GM12878 (cell line): ENCODE results near the gene ALX1. TPM values are rescaled to one million over a fixed set of nuclear protein-coding genes. Genes with fewer than 3 reads are reported as not detected.

Experiments
- ATAC-seq: fragments of 200-7000 bp; cut with Tn5 transposase; 3 replicates; pipeline ENCODE4 v1.9.1; 2020; ENCODE audit warnings: mild to moderate bottlenecking, moderate library complexity
- BruUV-seq: library from RNA; stranded (reverse); fragments of 400-500 nt; replicated peaks from 2 replicates; lab custom pipeline; 2021; lab: Mats Ljungman, UMichigan
- CTCF ChIA-PET: fragments of 300-600 bp; sonication (Branson Sonifier 250); formaldehyde crosslinking; extraction: SDS; loops from one replicate; lab custom pipeline; 2021; ENCODE audit warnings: inconsistent platforms; lab: Yijun Ruan, JAX
- POLR2A ChIA-PET: fragments of 350-600 bp; formaldehyde crosslinking; extraction: SDS; loops from one replicate; lab custom pipeline; 2021; ENCODE audit warnings: inconsistent platforms; lab: Charles Lee
- RAD21 ChIA-PET: fragments of 300-600 bp; sonication (Branson Sonifier 250); formaldehyde crosslinking; loops from one replicate; lab custom pipeline; 2023; ENCODE audit warnings: antibody characterized with exemption; ENCODE audit not compliant: unreplicated experiment; lab: Charles Lee
- SMC1A ChIA-PET: fragments of 300-600 bp; sonication (Branson Sonifier 250); formaldehyde crosslinking; loops from one replicate; lab custom pipeline; 2023; ENCODE audit not compliant: unreplicated experiment, uncharacterized antibody; lab: Charles Lee
- DNase-seq: peaks from one replicate; pipeline ENCODE4 v3.0.0-alpha.2; 2011; ENCODE audit warnings: low read depth, low spot score
- FAIRE-seq: peaks from 3 replicates; lab custom pipeline; 2011; peaks lifted over from hg19 to GRCh38; lab: Jason Lieb, UNC
- H2AFZ ChIP-seq: 2 replicates; pipeline ENCODE4 v1.6.0; 2011; ENCODE audit warnings: low read depth, low read length, control low read depth; ENCODE audit not compliant: control insufficient read depth
- H3K27ac ChIP-seq: 2 replicates; pipeline ENCODE4 v1.5.1; 2011; ENCODE audit warnings: control low read depth; ENCODE audit not compliant: control insufficient read depth, insufficient read depth
- H3K27me3 ChIP-seq, 2 experiments: replicated peaks in 1 of 2; 2 replicates each; pipeline versions ENCODE4 v1.6.0 to v1.6.1; 2011; ENCODE audit warnings: low read length in 1 of 2; ENCODE audit not compliant: control insufficient read depth in 2 of 2, insufficient read depth in 2 of 2
- H3K36me3 ChIP-seq, 2 experiments: 2 replicates each; pipeline ENCODE4 v1.5.1; 2011; ENCODE audit warnings: low read length in 1 of 2; ENCODE audit not compliant: control insufficient read depth in 2 of 2, insufficient read depth in 2 of 2
- H3K4me1 ChIP-seq: 2 replicates; pipeline ENCODE4 v1.6.1; 2011; ENCODE audit warnings: mild to moderate bottlenecking, low read length, moderate library complexity, mixed read lengths; ENCODE audit not compliant: control insufficient read depth, insufficient read depth
- H3K4me2 ChIP-seq: 2 replicates; pipeline ENCODE4 v1.6.0; 2011; ENCODE audit warnings: control low read depth; ENCODE audit not compliant: control insufficient read depth, insufficient read depth
- H3K4me3 ChIP-seq: fragments of 200-600 bp; sonication (generic); 2 replicates; pipeline ENCODE4 v1.5.1; 2016
- H3K79me2 ChIP-seq: 2 replicates; pipeline ENCODE4 v1.6.0; 2011; ENCODE audit warnings: low read length; ENCODE audit not compliant: control insufficient read depth, insufficient read depth
- H3K9ac ChIP-seq: 2 replicates; pipeline ENCODE4 v1.8.0; 2011; ENCODE audit warnings: low read length, control low read depth, mixed read lengths; ENCODE audit not compliant: control insufficient read depth, insufficient read depth
- H3K9me3 ChIP-seq: replicated peaks from 3 replicates; pipeline ENCODE4 v1.5.1; 2011; ENCODE audit warnings: mild to moderate bottlenecking, low read length; ENCODE audit not compliant: control insufficient read depth, insufficient read depth
- H4K20me1 ChIP-seq: 2 replicates; pipeline ENCODE4 v1.6.0; 2011; ENCODE audit not compliant: control insufficient read depth, insufficient read depth
- ATF7 ChIP-seq: fragments of 450-650 bp; IDR thresholded peaks from 2 replicates; pipeline ENCODE4 v1.6.1; 2016; ENCODE audit warnings: low read depth, mild to moderate bottlenecking
- CBX3 ChIP-seq: fragments of 200-600 bp; sonication (generic); IDR thresholded peaks from 2 replicates; pipeline ENCODE4 v1.6.1; 2016; ENCODE audit warnings: low read depth, borderline replicate concordance
- EP300 ChIP-seq, 2 experiments: fragments of 150-350 bp in 1 of 2; IDR thresholded peaks; 2 replicates each; pipeline ENCODE4 v1.6.1; 2011 to 2012; ENCODE audit warnings: low read depth in 2 of 2, low read length in 2 of 2, borderline replicate concordance in 1 of 2, improper control_type of control experiment in 1 of 2, inconsistent platforms in 1 of 2; ENCODE audit not compliant: control insufficient read depth in 1 of 2
- ZNF217 ChIP-seq: fragments of 450-650 bp; IDR thresholded peaks from 2 replicates; pipeline ENCODE4 v1.6.1; 2017; ENCODE audit warnings: antibody characterized with exemption, mild to moderate bottlenecking
- ZNF24 ChIP-seq: fragments of 450-650 bp; IDR thresholded peaks from 2 replicates; pipeline ENCODE4 v1.6.1; 2017; ENCODE audit warnings: antibody characterized with exemption, mild to moderate bottlenecking
- ZZZ3 ChIP-seq: IDR thresholded peaks from 2 replicates; pipeline ENCODE4 v1.6.1; 2011; ENCODE audit warnings: low read depth; ENCODE audit not compliant: control insufficient read depth, insufficient read length
- WGBS: methylation state at CpG from one replicate; pipeline ENCODE4 v1.1.6; 2016; ENCODE audit warnings: low lambda C conversion rate; ENCODE audit not compliant: insufficient replicate concordance, insufficient coverage; ENCODE audit errors: missing lambda C conversion rate; 5-methylcytosine and 5-hydroxymethylcytosine counted together
- in situ Hi-C: fragments of 300-500 bp; cut with MboI; formaldehyde crosslinking; loops from 9 replicates; pipeline ENCODE4 v1.14.3; 2018; ENCODE audit warnings: mixed read lengths
- intact Hi-C: fragments of 100-400 bp; cut with micrococcal nuclease; formaldehyde crosslinking; loops from one replicate; pipeline ENCODE4 v1.14.2; 2022; ENCODE audit not compliant: unreplicated experiment
- polyA plus RNA-seq, 11 experiments: library from polyadenylated mRNA; depleted of rRNA in 4 of 11; unstranded in 6 of 11; stranded (reverse) in 5 of 11; fragments of >200 nt; fragmentation: Nextera tagmentation in 4 of 11; fragmentation: Illumina TruSeq in 1 of 11; extraction: Ambion mirVana in 4 of 11; extraction: Trizol in 1 of 11; gene quantifications; 1 replicate in 1 of 11; 2 replicates in 10 of 11; pipeline versions ENCODE4 v1.2.1 to v1.2.3, GENCODE V29; 2011 to 2016; ENCODE audit warnings: inconsistent platforms in 2 of 11, missing spikeins in 2 of 11, low read depth in 1 of 11
- total RNA-seq, 4 experiments: library from RNA; depleted of rRNA in 3 of 4; stranded (reverse); fragments of >200 nt in 3 of 4; fragmentation: Illumina TruSeq in 1 of 4; extraction: Trizol in 1 of 4; gene quantifications; 2 replicates each; pipeline versions ENCODE4 v1.2.1 to v1.2.3, GENCODE V29; 2013 to 2021
- TF ChIP-seq, protein P1 (sequence below): fragments of 450-650 bp; conservative IDR thresholded peaks from 2 replicates; pipeline ENCODE4 v1.6.1; 2017; ENCODE audit warnings: mild to moderate bottlenecking, moderate library complexity
- TF ChIP-seq, protein P2 (sequence below): fragments of 450-650 bp; IDR thresholded peaks from 2 replicates; pipeline ENCODE4 v1.6.1; 2017; ENCODE audit warnings: antibody characterized with exemption, mild to moderate bottlenecking, moderate library complexity
- TF ChIP-seq, protein P3 (sequence below): fragments of 450-650 bp; IDR thresholded peaks from 2 replicates; pipeline ENCODE4 v1.6.1; 2016; ENCODE audit warnings: mild to moderate bottlenecking

The ALX1 gene
- total and polyA plus RNA-seq, 10 of the 15 experiments (the other 5 are each of a cell fraction or from before 2014, with no cell fraction given): 0.06 TPM; not detected in 9

DNA sequence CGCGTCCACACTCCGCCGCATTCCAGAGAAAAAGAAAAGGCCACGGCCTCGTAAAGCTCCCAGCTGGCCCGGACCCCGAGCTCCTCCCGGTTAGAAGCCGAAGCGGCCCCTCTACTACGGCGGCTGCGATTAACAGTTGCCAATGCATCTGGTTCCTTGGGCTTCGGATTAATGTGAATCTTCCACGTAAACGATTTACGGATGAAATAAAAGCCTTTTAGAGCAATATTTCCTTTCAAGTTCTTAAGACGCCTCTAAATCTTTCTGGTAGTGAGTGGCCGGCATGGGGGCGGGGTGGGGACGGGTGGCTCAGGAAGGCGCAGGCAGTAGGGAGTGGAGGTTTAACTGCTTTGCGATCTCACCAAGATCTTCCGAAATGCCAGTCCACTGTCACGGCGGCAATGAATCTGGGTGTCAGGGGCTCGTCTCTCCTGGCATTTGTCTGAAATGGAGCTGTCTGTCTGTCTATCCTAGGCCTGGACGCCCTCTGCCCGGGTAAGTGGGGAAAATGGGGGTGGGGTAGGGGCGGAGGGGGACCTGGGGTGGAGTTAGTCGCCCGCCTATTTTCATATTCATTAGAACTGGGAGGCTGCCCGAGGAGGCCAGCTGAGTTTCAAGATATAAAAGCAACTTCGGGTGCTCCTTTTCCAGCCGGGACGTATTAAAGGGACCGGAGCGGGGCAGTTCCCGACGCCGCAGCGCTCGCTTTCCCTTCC lies 413 bp upstream of the ALX1 start:
- RAD21 ChIA-PET: no interaction called here
- no peak for TF ChIP-seq ATF7
- TF ChIP-seq, protein P1, sequence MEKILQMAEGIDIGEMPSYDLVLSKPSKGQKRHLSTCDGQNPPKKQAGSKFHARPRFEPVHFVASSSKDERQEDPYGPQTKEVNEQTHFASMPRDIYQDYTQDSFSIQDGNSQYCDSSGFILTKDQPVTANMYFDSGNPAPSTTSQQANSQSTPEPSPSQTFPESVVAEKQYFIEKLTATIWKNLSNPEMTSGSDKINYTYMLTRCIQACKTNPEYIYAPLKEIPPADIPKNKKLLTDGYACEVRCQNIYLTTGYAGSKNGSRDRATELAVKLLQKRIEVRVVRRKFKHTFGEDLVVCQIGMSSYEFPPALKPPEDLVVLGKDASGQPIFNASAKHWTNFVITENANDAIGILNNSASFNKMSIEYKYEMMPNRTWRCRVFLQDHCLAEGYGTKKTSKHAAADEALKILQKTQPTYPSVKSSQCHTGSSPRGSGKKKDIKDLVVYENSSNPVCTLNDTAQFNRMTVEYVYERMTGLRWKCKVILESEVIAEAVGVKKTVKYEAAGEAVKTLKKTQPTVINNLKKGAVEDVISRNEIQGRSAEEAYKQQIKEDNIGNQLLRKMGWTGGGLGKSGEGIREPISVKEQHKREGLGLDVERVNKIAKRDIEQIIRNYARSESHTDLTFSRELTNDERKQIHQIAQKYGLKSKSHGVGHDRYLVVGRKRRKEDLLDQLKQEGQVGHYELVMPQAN: no peak
- TF ChIP-seq ZNF217: no peak
- Histone ChIP-seq H3K4me1 (no peaks in the 10 kb centered on the region), H3K79me2 (no peaks in the 10 kb centered on the region), H3K36me3 (no peaks in the 10 kb centered on the region), H3K27me3 (peaks cover 0 to 5% of the 10 kb centered on the region in 2 experiments; a peak in 3 of 4 replicates), H3K27ac (no peak overlapping the region), H3K9me3 (no peaks in the 10 kb centered on the region), H4K20me1 (no peaks in the 10 kb centered on the region), H3K9ac (no peak overlapping the region), H2AFZ (no peak overlapping the region), H3K4me3 (no peak overlapping the region), H3K4me2 (no peak overlapping the region)
- intact Hi-C loops (no loop called here), in situ Hi-C loops (no loop called here)
- POLR2A ChIA-PET: no interaction called here
- FAIRE-seq (no peak), ATAC-seq (no peak), DNase-seq (no peak)
- no TSS peak for BruUV-seq
- SMC1A ChIA-PET: no interaction called here
- CTCF ChIA-PET: no interaction called here
- 40% methylated on average over 41 of the region's 44 CpGs for WGBS

DNA sequence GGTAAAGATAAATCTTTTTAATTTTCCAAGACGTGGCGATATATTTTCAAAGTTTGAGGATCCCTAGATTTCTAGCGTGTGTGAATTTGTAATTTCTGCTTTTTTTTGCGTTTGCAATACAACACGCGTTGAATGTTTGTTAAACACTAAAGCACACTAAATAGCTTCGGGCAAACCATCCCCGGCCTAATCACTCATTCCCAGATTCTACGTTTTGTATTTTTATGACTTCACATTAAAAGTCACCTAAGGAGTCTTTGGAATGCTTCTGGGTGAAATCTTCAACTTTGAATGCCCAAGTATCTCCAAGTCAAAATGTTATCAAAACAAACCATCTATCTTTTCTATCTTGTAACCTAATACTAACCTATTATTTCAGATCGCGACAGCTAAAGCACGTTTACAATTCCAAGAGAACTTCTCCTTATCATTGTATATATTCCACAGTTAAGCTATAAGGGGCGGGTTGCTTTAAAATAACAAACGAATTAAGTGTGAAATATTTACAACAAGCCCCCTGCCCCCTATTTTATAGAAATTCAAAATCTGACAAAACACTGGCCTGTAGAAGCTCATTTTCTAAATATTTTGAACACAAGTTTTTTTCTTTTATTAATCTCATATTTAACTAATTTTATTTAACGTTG lies 1.1 kb downstream of the ALX1 start:
- TF ChIP-seq, protein P2, sequence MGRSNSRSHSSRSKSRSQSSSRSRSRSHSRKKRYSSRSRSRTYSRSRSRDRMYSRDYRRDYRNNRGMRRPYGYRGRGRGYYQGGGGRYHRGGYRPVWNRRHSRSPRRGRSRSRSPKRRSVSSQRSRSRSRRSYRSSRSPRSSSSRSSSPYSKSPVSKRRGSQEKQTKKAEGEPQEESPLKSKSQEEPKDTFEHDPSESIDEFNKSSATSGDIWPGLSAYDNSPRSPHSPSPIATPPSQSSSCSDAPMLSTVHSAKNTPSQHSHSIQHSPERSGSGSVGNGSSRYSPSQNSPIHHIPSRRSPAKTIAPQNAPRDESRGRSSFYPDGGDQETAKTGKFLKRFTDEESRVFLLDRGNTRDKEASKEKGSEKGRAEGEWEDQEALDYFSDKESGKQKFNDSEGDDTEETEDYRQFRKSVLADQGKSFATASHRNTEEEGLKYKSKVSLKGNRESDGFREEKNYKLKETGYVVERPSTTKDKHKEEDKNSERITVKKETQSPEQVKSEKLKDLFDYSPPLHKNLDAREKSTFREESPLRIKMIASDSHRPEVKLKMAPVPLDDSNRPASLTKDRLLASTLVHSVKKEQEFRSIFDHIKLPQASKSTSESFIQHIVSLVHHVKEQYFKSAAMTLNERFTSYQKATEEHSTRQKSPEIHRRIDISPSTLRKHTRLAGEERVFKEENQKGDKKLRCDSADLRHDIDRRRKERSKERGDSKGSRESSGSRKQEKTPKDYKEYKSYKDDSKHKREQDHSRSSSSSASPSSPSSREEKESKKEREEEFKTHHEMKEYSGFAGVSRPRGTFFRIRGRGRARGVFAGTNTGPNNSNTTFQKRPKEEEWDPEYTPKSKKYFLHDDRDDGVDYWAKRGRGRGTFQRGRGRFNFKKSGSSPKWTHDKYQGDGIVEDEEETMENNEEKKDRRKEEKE: no peak
- TF ChIP-seq ZZZ3: no peak
- no peak for TF ChIP-seq ZNF24
- no peak for TF ChIP-seq CBX3
- no peak for TF ChIP-seq EP300 (IDR thresholded peaks at IDR 0.05; ENCODE audit: borderline replicate concordance in 1 of 2, control insufficient read depth in 1 of 2, low read depth in 2 of 2, low read length in 2 of 2)
- TF ChIP-seq, protein P3, sequence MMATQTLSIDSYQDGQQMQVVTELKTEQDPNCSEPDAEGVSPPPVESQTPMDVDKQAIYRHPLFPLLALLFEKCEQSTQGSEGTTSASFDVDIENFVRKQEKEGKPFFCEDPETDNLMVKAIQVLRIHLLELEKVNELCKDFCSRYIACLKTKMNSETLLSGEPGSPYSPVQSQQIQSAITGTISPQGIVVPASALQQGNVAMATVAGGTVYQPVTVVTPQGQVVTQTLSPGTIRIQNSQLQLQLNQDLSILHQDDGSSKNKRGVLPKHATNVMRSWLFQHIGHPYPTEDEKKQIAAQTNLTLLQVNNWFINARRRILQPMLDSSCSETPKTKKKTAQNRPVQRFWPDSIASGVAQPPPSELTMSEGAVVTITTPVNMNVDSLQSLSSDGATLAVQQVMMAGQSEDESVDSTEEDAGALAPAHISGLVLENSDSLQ: no peak
- Histone ChIP-seq H3K9me3 (no peaks in the 10 kb centered on the region), H4K20me1 (no peaks in the 10 kb centered on the region), H3K79me2 (no peaks in the 10 kb centered on the region), H3K36me3 (no peaks in the 10 kb centered on the region), H3K4me2 (no peak overlapping the region), H3K4me3 (no peak overlapping the region), H3K9ac (no peak overlapping the region), H2AFZ (no peak overlapping the region), H3K4me1 (no peaks in the 10 kb centered on the region), H3K27me3 (peaks cover 0 to 5% of the 10 kb centered on the region in 2 experiments; a peak in 3 of 4 replicates), H3K27ac (no peak overlapping the region)
- ChIA-PET RAD21 (no interaction called here), CTCF (no interaction called here), POLR2A (no interaction called here), SMC1A (interaction anchor here (0.9 kb wide), 1 partner anchor 80 kb away, joined by 3 read pairs; no protein-coding TSS in a partner anchor)
- BruUV-seq: no TSS peak
- DNase-seq: no peak
- intact Hi-C loops: no loop called here
- FAIRE-seq: no peak
- ATAC-seq: no peak
- WGBS: 27% methylated on average over 15 of the region's 15 CpGs
- in situ Hi-C loops: no loop called here
